GM13976 (cell line): ENCODE results near the gene DDX51.

Experiments used
- DNase-seq: peaks from one replicate; pipeline ENCODE4 v3.0.0; 2012; ENCODE audit warnings: low spot score
- in situ Hi-C: fragments of 300-500 bp; cut with MboI; formaldehyde crosslinking; loops from one replicate; pipeline ENCODE4 v1.12.0; 2022; ENCODE audit warnings: low sequenced_read_pairs, mixed read lengths, inconsistent platforms; ENCODE audit not compliant: unreplicated experiment
- TF ChIP-seq, protein P1 (sequence below): IDR thresholded peaks from 2 replicates; pipeline ENCODE4 v1.5.1; 2012; ENCODE audit warnings: borderline replicate concordance, mild to moderate bottlenecking; ENCODE audit not compliant: insufficient read depth; ENCODE audit errors: extremely low read depth, missing control alignments, control extremely low read depth

The DDX51 gene

DNA sequence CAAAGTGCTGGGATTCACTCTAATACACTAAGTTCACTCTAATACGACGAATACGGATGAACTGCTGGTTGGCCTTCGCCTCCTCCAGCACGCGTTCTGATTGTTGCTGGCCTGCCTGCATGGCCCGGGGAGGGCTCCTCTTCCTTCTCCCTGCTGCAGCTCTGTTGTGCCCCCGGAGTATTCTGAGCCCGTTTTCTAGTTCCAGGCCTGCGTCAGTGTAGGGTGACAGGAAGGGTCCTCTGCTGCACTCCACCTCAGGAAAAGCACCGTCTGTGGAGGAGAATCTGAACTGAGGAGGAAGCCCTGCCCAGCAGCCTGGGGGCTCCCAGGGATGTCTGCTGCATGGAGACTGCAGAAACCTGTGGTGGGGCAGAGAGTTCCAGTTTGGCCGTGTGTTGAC lies 44.4 kb downstream of the DDX51 start:
- DNase-seq, result no peak
- in situ Hi-C loops, result no loop called here
- TF ChIP-seq, protein P1, sequence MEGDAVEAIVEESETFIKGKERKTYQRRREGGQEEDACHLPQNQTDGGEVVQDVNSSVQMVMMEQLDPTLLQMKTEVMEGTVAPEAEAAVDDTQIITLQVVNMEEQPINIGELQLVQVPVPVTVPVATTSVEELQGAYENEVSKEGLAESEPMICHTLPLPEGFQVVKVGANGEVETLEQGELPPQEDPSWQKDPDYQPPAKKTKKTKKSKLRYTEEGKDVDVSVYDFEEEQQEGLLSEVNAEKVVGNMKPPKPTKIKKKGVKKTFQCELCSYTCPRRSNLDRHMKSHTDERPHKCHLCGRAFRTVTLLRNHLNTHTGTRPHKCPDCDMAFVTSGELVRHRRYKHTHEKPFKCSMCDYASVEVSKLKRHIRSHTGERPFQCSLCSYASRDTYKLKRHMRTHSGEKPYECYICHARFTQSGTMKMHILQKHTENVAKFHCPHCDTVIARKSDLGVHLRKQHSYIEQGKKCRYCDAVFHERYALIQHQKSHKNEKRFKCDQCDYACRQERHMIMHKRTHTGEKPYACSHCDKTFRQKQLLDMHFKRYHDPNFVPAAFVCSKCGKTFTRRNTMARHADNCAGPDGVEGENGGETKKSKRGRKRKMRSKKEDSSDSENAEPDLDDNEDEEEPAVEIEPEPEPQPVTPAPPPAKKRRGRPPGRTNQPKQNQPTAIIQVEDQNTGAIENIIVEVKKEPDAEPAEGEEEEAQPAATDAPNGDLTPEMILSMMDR, result no peak

DNA sequence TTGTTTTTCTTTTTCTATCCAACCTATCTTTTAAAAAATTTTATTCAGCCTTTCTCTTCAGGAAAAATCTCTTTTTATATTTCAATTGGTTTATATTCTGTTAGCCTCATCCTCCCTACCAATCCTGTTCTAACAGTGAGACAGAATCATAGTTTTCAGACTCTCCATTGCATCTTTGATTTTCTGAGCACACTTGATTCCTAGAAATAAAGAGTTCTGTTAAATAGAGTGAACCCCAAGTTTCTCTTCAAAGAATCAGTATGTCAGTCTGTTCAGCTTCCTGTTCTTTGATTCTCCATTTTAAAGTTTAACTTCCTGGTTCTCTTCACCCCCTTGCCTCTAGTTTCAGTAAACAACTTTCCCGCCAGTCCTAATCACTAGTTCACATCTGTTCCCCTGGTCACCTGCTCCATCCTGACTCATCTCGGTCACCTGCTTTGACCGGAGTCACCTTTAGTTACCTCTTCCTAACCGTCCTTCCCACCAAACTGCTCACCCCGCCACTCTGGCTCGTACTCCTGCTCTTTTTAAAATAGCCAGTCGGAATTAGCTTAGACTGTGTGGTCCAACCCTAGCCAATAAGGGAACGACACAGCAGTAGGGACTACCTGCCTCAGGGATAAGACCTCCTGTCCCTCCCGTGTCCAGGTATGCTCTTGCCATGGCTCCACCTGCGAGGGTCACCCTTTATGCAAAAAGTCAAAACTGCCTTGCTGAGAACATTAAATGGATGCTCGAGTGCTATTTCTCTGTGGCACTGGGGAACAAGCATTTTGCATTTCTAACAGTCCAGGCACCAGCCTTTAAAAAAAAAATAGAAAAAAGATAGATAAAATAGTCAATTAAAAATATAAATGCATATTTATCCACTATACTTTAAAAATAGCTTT lies 48.4 kb downstream of the DDX51 start:
- in situ Hi-C loops, result no loop called here
- TF ChIP-seq, protein P1, result no peak
- no peak for DNase-seq

DNA sequence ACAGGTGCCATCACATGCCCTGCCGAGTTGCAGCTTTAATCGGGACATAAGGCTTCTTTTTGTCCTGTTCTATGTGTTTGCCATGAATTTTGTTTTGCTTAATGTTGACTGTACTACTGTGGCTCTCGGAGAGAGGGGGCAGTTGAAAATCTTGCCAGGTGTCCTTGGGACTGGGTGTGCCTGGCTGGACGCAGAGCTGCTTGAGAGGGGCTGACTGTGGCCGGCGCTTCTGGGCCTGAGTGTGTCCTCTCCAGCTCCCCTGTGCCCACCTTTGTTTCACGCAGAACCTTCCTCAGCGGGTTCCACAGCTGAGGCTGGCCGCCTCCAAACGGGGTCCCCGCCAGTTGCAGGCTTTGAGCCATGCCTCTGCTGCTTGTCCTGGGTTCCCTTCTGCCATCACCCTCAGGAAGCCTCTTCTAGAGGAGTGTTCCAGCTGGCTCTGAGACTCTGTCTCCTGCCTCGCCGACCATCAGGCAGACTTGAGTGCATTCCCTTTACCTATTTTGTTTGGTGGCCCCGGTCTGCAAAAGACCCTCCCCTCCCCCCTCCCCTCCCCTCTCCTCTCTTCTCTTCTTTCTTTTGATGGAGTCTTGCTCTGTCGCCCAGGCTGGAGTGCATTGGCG lies 49.7 kb downstream of the DDX51 start:
- in situ Hi-C loops, result no loop called here
- TF ChIP-seq, protein P1, result no peak
- DNase-seq, result no peak

DNA sequence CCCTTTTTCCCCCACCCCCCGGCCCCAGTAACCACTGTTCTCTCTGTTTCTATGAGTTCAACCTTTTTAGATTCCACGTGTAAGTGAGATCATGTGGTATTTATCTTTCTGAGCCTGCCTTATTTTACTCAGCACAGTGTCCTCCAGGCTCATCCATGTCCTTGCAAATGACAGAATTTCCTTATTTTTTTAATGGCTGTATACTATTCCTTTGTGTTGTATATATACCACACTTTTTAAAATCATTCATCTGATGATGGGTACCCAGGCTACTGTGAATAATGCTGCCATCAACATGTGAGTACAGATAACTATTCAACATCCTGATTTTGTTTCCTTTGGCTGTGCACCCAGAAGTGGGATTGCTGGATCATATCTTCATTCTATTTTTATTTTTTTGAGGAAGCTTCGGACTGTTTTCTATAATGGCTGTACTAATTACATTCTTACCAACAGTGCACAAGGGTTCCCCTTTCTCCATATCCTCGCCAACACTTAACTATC lies 54.7 kb downstream of the DDX51 start:
- TF ChIP-seq, protein P1, result no peak
- in situ Hi-C loops, result no loop called here
- DNase-seq, result no peak
